Measurements from ENCODE around the gene SYNPO2. TPM values are rescaled to one million over a fixed set of nuclear protein-coding genes. Genes with fewer than 3 reads are reported as not detected.
A peak's percentile ranks its signal among the peaks of the same experiment; 100 is the strongest.

The SYNPO2 gene
- total RNA-seq, 5 donors from 2014 or later (not counting 1 experiment from before 2014, with no cell fraction given), result 0.21 to 1.6 (median 1.2) TPM

GRCh38 chr4:118846979-118847378 lies 41.7 kb upstream of the SYNPO2 start:
- Mint-ChIP-seq H3K4me1 (peaks cover 16 to 19% (median 18%) of the 10 kb centered on the region in 3 donors), H3K27me3 (peaks cover 2 to 11% of the 10 kb centered on the region in 2 donors), H3K9me3 (no peaks in the 10 kb centered on the region), H3K27ac (no peak overlapping the region), H3K4me3 (no peak overlapping the region), H3K36me3 (peaks cover under 1% of the 10 kb centered on the region)
- H3K4me1 ChIP-seq (ENCODE audit: control insufficient read depth in 1 of 2, extremely low read depth in 1 of 2, insufficient read depth in 2 of 2, low read length in 2 of 2), result peaks cover 7 to 8% of the 10 kb centered on the region in 2 experiments
- ATAC-seq (replicated peaks in 1 of 4), result no peak
- no peak overlapping the region for H3K4me3 ChIP-seq (ENCODE audit: control insufficient read depth in 1 of 2, extremely low read depth in 1 of 2, low read length in 1 of 2)
- ChIA-PET CTCF (interaction anchor here (0.9 to 1.3 kb wide), 2 partner anchors 10 to 11 kb away, joined by 3 to 4 read pairs; partner anchors contain the start of gene SEC24D (in 1 of the 2)), POLR2A (no interaction called here)
- no CpG with 5 or more reads among the region's 1 CpG for WGBS (ENCODE audit: insufficient coverage)
- H3K36me3 ChIP-seq (ENCODE audit: control insufficient read depth in 2 of 2, extremely low read depth in 1 of 2, insufficient read depth in 1 of 2, low read length in 1 of 2), result no peaks in the 10 kb centered on the region
- H3K27ac ChIP-seq (ENCODE audit: low read length), result no peak overlapping the region
- peaks cover 0 to 3% of the 10 kb centered on the region in 2 experiments for H3K27me3 ChIP-seq (replicated peaks in 1 of 2; ENCODE audit: control insufficient read depth in 2 of 2, extremely low read depth in 1 of 2, insufficient read depth in 2 of 2, low read length in 1 of 2)
- DNase-seq, result no peak
- no peaks in the 10 kb centered on the region for H3K9me3 ChIP-seq

GRCh38 chr4:118848242-118848641 lies 40.4 kb upstream of the SYNPO2 start:
- Histone ChIP-seq H3K27me3 (replicated peaks in 1 of 2; ENCODE audit: control insufficient read depth in 2 of 2, extremely low read depth in 1 of 2, insufficient read depth in 2 of 2, low read length in 1 of 2) (peaks cover 0 to 3% of the 10 kb centered on the region in 2 experiments), H3K27ac (ENCODE audit: low read length) (no peak overlapping the region), H3K4me3 (ENCODE audit: control insufficient read depth in 1 of 2, extremely low read depth in 1 of 2, low read length in 1 of 2) (no peak overlapping the region), H3K4me1 (ENCODE audit: control insufficient read depth in 1 of 2, extremely low read depth in 1 of 2, insufficient read depth in 2 of 2, low read length in 2 of 2) (peaks cover 7 to 8% of the 10 kb centered on the region in 2 experiments), H3K9me3 (no peaks in the 10 kb centered on the region), H3K36me3 (ENCODE audit: control insufficient read depth in 2 of 2, extremely low read depth in 1 of 2, insufficient read depth in 1 of 2, low read length in 1 of 2) (no peaks in the 10 kb centered on the region)
- DNase-seq (no peak), ATAC-seq (replicated peaks in 1 of 4) (no peak)
- ChIA-PET CTCF (no interaction called here), POLR2A (interaction anchor here in 1 of 2 donors (0.7 kb wide), 1 partner anchor 113 kb away, joined by 3 read pairs; no protein-coding TSS in a partner anchor)
- no peak overlapping the region for H3K4me3 Mint-ChIP-seq
- WGBS (ENCODE audit: insufficient coverage), result 94% methylated on average over 3 of the region's 7 CpGs
- no peaks in the 10 kb centered on the region for H3K9me3 Mint-ChIP-seq
- peaks cover 7% of the 10 kb centered on the region for H3K36me3 Mint-ChIP-seq
- H3K27me3 Mint-ChIP-seq, result peaks cover 2 to 10% of the 10 kb centered on the region in 2 donors
- no peak overlapping the region for H3K27ac Mint-ChIP-seq
- H3K4me1 Mint-ChIP-seq, result peaks cover 16 to 30% (median 26%) of the 10 kb centered on the region in 3 donors

DNA sequence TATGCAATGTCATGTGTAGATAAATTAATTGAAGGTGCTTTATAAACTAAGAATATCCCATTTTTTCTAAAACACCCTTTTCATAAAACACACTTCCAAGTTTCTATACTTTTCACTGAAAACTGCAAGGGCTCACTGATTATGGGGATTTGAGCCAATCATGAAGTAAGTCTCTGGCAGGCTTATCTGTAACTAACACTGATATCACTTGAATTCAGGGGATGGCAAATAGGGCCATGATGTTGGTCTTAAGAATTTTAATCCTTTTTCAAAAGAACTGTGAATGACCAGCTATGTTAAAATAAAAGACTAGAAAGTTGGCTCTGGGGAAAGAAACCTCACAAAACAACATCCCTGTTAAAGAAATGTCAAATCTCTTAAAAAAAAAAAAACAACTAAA lies 39.8 kb upstream of the SYNPO2 start:
- CTCF ChIA-PET, result interaction anchor here (0.6 kb wide), 3 partner anchors 10 to 45 kb away, joined by 3 to 4 read pairs (median 3); no protein-coding TSS in a partner anchor
- peaks cover 2 to 9% of the 10 kb centered on the region in 2 donors for H3K27me3 Mint-ChIP-seq

DNA sequence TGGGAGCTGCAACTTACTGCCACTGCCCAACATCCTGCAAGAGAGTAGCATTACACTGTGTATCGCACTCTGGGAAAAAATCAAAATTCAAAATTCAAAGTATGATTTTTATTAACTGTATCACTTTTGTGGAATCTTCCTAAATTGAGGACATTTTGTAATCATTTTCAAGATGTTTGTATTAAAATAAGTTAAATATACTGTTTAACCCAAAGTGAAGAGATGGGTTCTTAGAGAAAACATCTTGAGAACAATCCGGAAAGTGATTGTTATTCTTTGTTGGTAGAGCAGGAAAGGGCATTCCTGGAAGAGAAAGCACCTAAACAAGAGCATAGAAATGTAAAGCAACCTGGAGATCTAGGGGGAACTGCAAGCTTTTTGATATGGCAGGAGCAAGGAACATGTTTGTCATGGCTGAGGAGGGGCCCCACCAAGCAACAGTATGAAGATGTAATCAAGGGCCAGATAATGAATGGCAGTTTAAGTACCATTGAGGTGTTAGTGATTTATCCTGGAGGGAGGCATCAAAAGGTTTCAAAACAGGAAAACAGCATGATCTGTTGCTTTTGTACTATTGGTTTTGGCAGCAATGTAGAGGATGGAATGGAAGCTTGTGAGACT lies 38.7 kb upstream of the SYNPO2 start:
- POLR2A ChIA-PET, result interaction anchor here (0.6 to 1.4 kb wide), 4 partner anchors 9 to 101 kb away, joined by 4 to 5 read pairs (median 4); partner anchors contain the start of gene SEC24D (in 1 of the 2)
- Histone ChIP-seq H3K27ac (ENCODE audit: low read length) (peak overlapping the region; percentile 82), H3K9me3 (no peaks in the 10 kb centered on the region), H3K4me3 (ENCODE audit: control insufficient read depth in 1 of 2, extremely low read depth in 1 of 2, low read length in 1 of 2) (peak overlapping the region in 1 of 2 donors; percentile 66), H3K36me3 (ENCODE audit: control insufficient read depth in 2 of 2, extremely low read depth in 1 of 2, insufficient read depth in 1 of 2, low read length in 1 of 2) (no peaks in the 10 kb centered on the region), H3K4me1 (ENCODE audit: control insufficient read depth in 1 of 2, extremely low read depth in 1 of 2, insufficient read depth in 2 of 2, low read length in 2 of 2) (peaks cover 7 to 8% of the 10 kb centered on the region in 2 experiments), H3K27me3 (replicated peaks in 1 of 2; ENCODE audit: control insufficient read depth in 2 of 2, extremely low read depth in 1 of 2, insufficient read depth in 2 of 2, low read length in 1 of 2) (peaks cover 0 to 3% of the 10 kb centered on the region in 2 experiments)
- H3K27me3 Mint-ChIP-seq, result peaks cover 2 to 9% of the 10 kb centered on the region in 2 donors
- CTCF ChIA-PET, result interaction anchor here in 1 of 2 donors (0.7 to 1.4 kb wide), 2 partner anchors 15 to 433 kb away, joined by 3 read pairs; no protein-coding TSS in a partner anchor
- peaks cover 7% of the 10 kb centered on the region for H3K36me3 Mint-ChIP-seq
- H3K9me3 Mint-ChIP-seq, result no peaks in the 10 kb centered on the region
- H3K4me3 Mint-ChIP-seq, result peak overlapping the region; percentile 82 to 96 (median 94)
- peak in 1 of 4 experiments; percentile 27 for ATAC-seq (replicated peaks in 1 of 4)
- peak overlapping the region; percentile 96 to 98 for H3K27ac Mint-ChIP-seq
- 100% methylated on average over 1 of the region's 2 CpGs for WGBS (ENCODE audit: insufficient coverage)
- DNase-seq, result peak in 1 of 35 experiments; percentile 7
- peaks cover 16 to 43% (median 33%) of the 10 kb centered on the region in 3 donors for H3K4me1 Mint-ChIP-seq

More for the DNA sequence above, 39.8 kb upstream of the SYNPO2 start:
- no peak for DNase-seq
- POLR2A ChIA-PET, result interaction anchor here in 1 of 2 donors (0.7 kb wide), 1 partner anchor 113 kb away, joined by 3 read pairs; no protein-coding TSS in a partner anchor
- H3K27ac Mint-ChIP-seq, result no peak overlapping the region
- peaks cover 0 to 3% of the 10 kb centered on the region in 2 experiments for H3K27me3 ChIP-seq (replicated peaks in 1 of 2; ENCODE audit: control insufficient read depth in 2 of 2, extremely low read depth in 1 of 2, insufficient read depth in 2 of 2, low read length in 1 of 2)
- H3K36me3 ChIP-seq (ENCODE audit: control insufficient read depth in 2 of 2, extremely low read depth in 1 of 2, insufficient read depth in 1 of 2, low read length in 1 of 2), result no peaks in the 10 kb centered on the region
- H3K4me1 Mint-ChIP-seq, result peaks cover 16 to 37% (median 30%) of the 10 kb centered on the region in 3 donors
- peaks cover 7% of the 10 kb centered on the region for H3K36me3 Mint-ChIP-seq
- peaks cover 7 to 8% of the 10 kb centered on the region in 2 experiments for H3K4me1 ChIP-seq (ENCODE audit: control insufficient read depth in 1 of 2, extremely low read depth in 1 of 2, insufficient read depth in 2 of 2, low read length in 2 of 2)
- no peak overlapping the region for H3K4me3 Mint-ChIP-seq
- no peak overlapping the region for H3K27ac ChIP-seq (ENCODE audit: low read length)
- no peaks in the 10 kb centered on the region for H3K9me3 Mint-ChIP-seq
- no peaks in the 10 kb centered on the region for H3K9me3 ChIP-seq
- no peak overlapping the region for H3K4me3 ChIP-seq (ENCODE audit: control insufficient read depth in 1 of 2, extremely low read depth in 1 of 2, low read length in 1 of 2)
- no peak for ATAC-seq (replicated peaks in 1 of 4)

- peaks cover 7 to 8% of the 10 kb centered on the region in 2 experiments for H3K4me1 ChIP-seq (ENCODE audit: control insufficient read depth in 1 of 2, extremely low read depth in 1 of 2, insufficient read depth in 2 of 2, low read length in 2 of 2)
- ChIA-PET CTCF (interaction anchor here (0.6 to 1.7 kb wide), 5 partner anchors 12 to 32 kb away, joined by 3 to 7 read pairs (median 3); partner anchors contain the start of gene SEC24D (in 1 of the 2)), POLR2A (interaction anchor here (0.5 to 1.4 kb wide), 5 partner anchors 10 to 635 kb away, joined by 3 to 5 read pairs (median 4); partner anchors contain the start of gene SEC24D (in 1 of the 2))
- H3K27ac ChIP-seq (ENCODE audit: low read length), result peak overlapping the region; percentile 82
- Mint-ChIP-seq H3K36me3 (peaks cover 7% of the 10 kb centered on the region), H3K27ac (peak overlapping the region; percentile 96 to 98), H3K4me1 (peaks cover 16 to 43% (median 33%) of the 10 kb centered on the region in 3 donors), H3K27me3 (peaks cover 2 to 9% of the 10 kb centered on the region in 2 donors), H3K9me3 (no peaks in the 10 kb centered on the region), H3K4me3 (peak overlapping the region; percentile 82 to 96 (median 94))
- H3K4me3 ChIP-seq (ENCODE audit: control insufficient read depth in 1 of 2, extremely low read depth in 1 of 2, low read length in 1 of 2), result peak overlapping the region; percentile 52 to 66
- no peaks in the 10 kb centered on the region for H3K9me3 ChIP-seq
- peak in 30 of 35 experiments; percentile 2 to 70 (median 26) for DNase-seq
- peak; percentile 91 to 96 (median 96) for ATAC-seq (replicated peaks in 1 of 4)
- H3K36me3 ChIP-seq (ENCODE audit: control insufficient read depth in 2 of 2, extremely low read depth in 1 of 2, insufficient read depth in 1 of 2, low read length in 1 of 2), result no peaks in the 10 kb centered on the region
- WGBS (ENCODE audit: insufficient coverage), result 15% methylated on average over 6 of the region's 8 CpGs
- peaks cover 0 to 3% of the 10 kb centered on the region in 2 experiments for H3K27me3 ChIP-seq (replicated peaks in 1 of 2; ENCODE audit: control insufficient read depth in 2 of 2, extremely low read depth in 1 of 2, insufficient read depth in 2 of 2, low read length in 1 of 2)
These were observed 38.0 kb upstream of the SYNPO2 start for GRCh38 chr4:118850488-118851173.

- ATAC-seq (replicated peaks in 1 of 4), result no peak
- ChIA-PET POLR2A (no interaction called here), CTCF (no interaction called here)
- Histone ChIP-seq H3K4me3 (ENCODE audit: control insufficient read depth in 1 of 2, extremely low read depth in 1 of 2, low read length in 1 of 2) (no peak overlapping the region), H3K27ac (ENCODE audit: low read length) (no peak overlapping the region), H3K9me3 (no peaks in the 10 kb centered on the region), H3K36me3 (ENCODE audit: control insufficient read depth in 2 of 2, extremely low read depth in 1 of 2, insufficient read depth in 1 of 2, low read length in 1 of 2) (no peaks in the 10 kb centered on the region), H3K4me1 (ENCODE audit: control insufficient read depth in 1 of 2, extremely low read depth in 1 of 2, insufficient read depth in 2 of 2, low read length in 2 of 2) (no peaks in the 10 kb centered on the region), H3K27me3 (replicated peaks in 1 of 2; ENCODE audit: control insufficient read depth in 2 of 2, extremely low read depth in 1 of 2, insufficient read depth in 2 of 2, low read length in 1 of 2) (no peaks in the 10 kb centered on the region)
- H3K27ac Mint-ChIP-seq, result no peak overlapping the region
- no peaks in the 10 kb centered on the region for H3K9me3 Mint-ChIP-seq
- H3K4me1 Mint-ChIP-seq, result peaks cover 0 to 21% (median 11%) of the 10 kb centered on the region in 3 donors
- no peaks in the 10 kb centered on the region for H3K27me3 Mint-ChIP-seq
- H3K4me3 Mint-ChIP-seq, result no peak overlapping the region
- 83% methylated on average over 2 of the region's 2 CpGs for WGBS (ENCODE audit: insufficient coverage)
- DNase-seq, result no peak
- H3K36me3 Mint-ChIP-seq, result no peaks in the 10 kb centered on the region
These were observed 30.9 kb upstream of the SYNPO2 start for GRCh38 chr4:118857760-118858159.

Measured in T-cell (primary cell).